Neural crest cell (in vitro differentiated cells): ENCODE measurements around the gene GMDS. TPM values are rescaled to one million over a fixed set of nuclear protein-coding genes. Genes with fewer than 3 reads are reported as not detected.

Experiments used
- DNase-seq: peaks from one replicate; pipeline ENCODE4 v3.0.0; 2021; ENCODE audit warnings: low read depth, mixed read lengths, low spot score
- H3K27ac Mint-ChIP-seq: one replicate; pipeline ENCODE4 v1.8.0; 2021; ENCODE audit warnings: mild to moderate bottlenecking, mixed read lengths; ENCODE audit not compliant: unreplicated experiment
- H3K27me3 Mint-ChIP-seq: 2 replicates; pipeline ENCODE4 v1.8.0; 2021; ENCODE audit warnings: low read depth, mild to moderate bottlenecking, mixed read lengths
- H3K36me3 Mint-ChIP-seq: 2 replicates; pipeline ENCODE4 v1.8.0; 2021; ENCODE audit warnings: low read depth, mild to moderate bottlenecking, mixed read lengths
- H3K4me1 Mint-ChIP-seq: 2 replicates; pipeline ENCODE4 v1.8.0; 2021; ENCODE audit warnings: mixed read lengths
- H3K4me3 Mint-ChIP-seq: one replicate; pipeline ENCODE4 v1.8.0; 2021; ENCODE audit warnings: mild to moderate bottlenecking, mixed read lengths
- H3K9me3 Mint-ChIP-seq: 2 replicates; pipeline ENCODE4 v1.8.0; 2021; ENCODE audit warnings: mixed read lengths
- CTCF ChIP-seq: fragments of 200-600 bp; sonication (generic); conservative IDR thresholded peaks from 2 replicates; pipeline ENCODE4 v1.5.0; 2021; ENCODE audit warnings: antibody characterized with exemption, mild to moderate bottlenecking
- total RNA-seq: library from RNA; stranded (reverse); gene quantifications from 2 replicates; pipeline ENCODE4 v1.2.1, GENCODE V29; 2021

Gene GMDS
- total RNA-seq, 1 donor from 2014 or later, result 16.1 TPM

DNA sequence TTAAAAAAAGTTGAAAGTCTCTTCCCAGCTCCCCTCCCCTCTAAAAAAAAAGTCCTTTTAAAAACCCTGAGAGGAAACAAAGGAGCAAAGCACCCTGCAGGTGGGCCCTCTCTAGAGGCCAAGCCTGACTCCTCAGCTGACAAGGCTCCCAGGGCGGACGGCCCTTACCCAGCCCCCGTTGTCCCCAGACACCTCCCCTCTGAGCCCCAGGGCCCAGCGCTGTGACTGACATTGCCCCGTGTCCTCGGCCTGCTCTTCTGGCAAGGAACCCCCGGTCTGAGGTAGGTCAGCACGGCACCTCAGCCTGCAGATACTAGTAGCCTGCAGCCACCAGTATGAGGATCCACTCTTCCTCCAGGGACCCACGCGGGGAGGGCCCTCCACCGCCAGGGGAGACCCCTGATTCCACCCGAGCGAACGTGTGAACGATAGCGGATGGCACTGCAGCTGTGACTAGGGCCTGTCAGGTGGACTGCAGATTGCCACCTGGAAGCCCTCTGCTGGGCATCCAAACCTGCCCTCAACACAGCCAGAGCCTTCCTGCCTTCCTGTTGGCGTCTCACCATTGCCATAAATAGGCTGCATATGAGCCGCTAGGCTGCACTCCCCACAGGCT lies 601.5 kb downstream of the GMDS start:
- Mint-ChIP-seq H3K27ac (no peak overlapping the region), H3K27me3 (no peaks in the 10 kb centered on the region), H3K9me3 (no peaks in the 10 kb centered on the region), H3K4me3 (no peak overlapping the region), H3K4me1 (no peaks in the 10 kb centered on the region), H3K36me3 (no peaks in the 10 kb centered on the region)
- no peak for TF ChIP-seq CTCF
- DNase-seq, result no peak

- Mint-ChIP-seq H3K9me3 (no peaks in the 10 kb centered on the region), H3K4me1 (no peaks in the 10 kb centered on the region), H3K27me3 (no peaks in the 10 kb centered on the region), H3K36me3 (no peaks in the 10 kb centered on the region), H3K27ac (no peak overlapping the region), H3K4me3 (no peak overlapping the region)
- DNase-seq, result no peak
- TF ChIP-seq CTCF, result no peak
Measured at GRCh38 chr6:1643111-1643510, 602.3 kb downstream of the GMDS start.

- DNase-seq, result no peak
- no peaks in the 10 kb centered on the region for H3K27me3 Mint-ChIP-seq
- no peak for TF ChIP-seq CTCF
- no peak overlapping the region for H3K27ac Mint-ChIP-seq
- no peaks in the 10 kb centered on the region for H3K36me3 Mint-ChIP-seq
- H3K4me3 Mint-ChIP-seq, result peak overlapping the region; percentile 40
- no peaks in the 10 kb centered on the region for H3K9me3 Mint-ChIP-seq
- H3K4me1 Mint-ChIP-seq, result no peaks in the 10 kb centered on the region
Measured at GRCh38 chr6:1641343-1641885, 604.0 kb downstream of the GMDS start.

DNA sequence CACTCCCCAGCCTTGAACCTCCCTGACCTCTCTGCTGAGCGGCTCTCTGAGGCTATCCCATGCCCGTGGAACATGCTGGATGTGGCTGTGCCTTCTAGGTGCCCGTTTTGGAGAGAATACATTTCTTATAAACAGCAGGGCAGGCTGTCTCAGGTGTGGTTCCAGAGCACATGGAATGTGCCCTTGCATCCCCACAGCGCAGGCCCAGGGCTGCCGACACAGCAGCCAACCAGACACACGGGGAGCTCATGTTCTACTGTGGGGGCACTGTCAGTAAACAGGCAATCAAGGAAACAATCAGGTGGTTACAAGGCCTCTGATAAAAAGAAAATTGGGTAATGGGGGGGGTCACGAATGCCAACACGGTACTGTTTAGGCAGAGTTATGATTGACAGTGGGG lies 604.9 kb downstream of the GMDS start:
- Mint-ChIP-seq H3K27ac (no peak overlapping the region), H3K36me3 (no peaks in the 10 kb centered on the region), H3K9me3 (no peaks in the 10 kb centered on the region)

GRCh38 chr6:1639430-1639829 lies 606.0 kb downstream of the GMDS start:
- H3K36me3 Mint-ChIP-seq, result no peaks in the 10 kb centered on the region
- DNase-seq, result no peak
- H3K4me1 Mint-ChIP-seq, result peaks cover 18% of the 10 kb centered on the region
- no peak overlapping the region for H3K27ac Mint-ChIP-seq
- H3K4me3 Mint-ChIP-seq, result no peak overlapping the region
- H3K27me3 Mint-ChIP-seq, result no peaks in the 10 kb centered on the region
- H3K9me3 Mint-ChIP-seq, result no peaks in the 10 kb centered on the region
- no peak for TF ChIP-seq CTCF

More for the DNA sequence above, 604.9 kb downstream of the GMDS start:
- Mint-ChIP-seq H3K27me3 (no peaks in the 10 kb centered on the region), H3K4me3 (no peak overlapping the region), H3K4me1 (peaks cover 7% of the 10 kb centered on the region)
- no peak for DNase-seq
- no peak for TF ChIP-seq CTCF
